Measurements from ENCODE around the gene INPP5A.

The INPP5A gene

GRCh38 chr10:132776821-132777220, 239.2 kb downstream of the INPP5A start:
- TF ChIP-seq, protein P1, sequence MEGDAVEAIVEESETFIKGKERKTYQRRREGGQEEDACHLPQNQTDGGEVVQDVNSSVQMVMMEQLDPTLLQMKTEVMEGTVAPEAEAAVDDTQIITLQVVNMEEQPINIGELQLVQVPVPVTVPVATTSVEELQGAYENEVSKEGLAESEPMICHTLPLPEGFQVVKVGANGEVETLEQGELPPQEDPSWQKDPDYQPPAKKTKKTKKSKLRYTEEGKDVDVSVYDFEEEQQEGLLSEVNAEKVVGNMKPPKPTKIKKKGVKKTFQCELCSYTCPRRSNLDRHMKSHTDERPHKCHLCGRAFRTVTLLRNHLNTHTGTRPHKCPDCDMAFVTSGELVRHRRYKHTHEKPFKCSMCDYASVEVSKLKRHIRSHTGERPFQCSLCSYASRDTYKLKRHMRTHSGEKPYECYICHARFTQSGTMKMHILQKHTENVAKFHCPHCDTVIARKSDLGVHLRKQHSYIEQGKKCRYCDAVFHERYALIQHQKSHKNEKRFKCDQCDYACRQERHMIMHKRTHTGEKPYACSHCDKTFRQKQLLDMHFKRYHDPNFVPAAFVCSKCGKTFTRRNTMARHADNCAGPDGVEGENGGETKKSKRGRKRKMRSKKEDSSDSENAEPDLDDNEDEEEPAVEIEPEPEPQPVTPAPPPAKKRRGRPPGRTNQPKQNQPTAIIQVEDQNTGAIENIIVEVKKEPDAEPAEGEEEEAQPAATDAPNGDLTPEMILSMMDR (IDR thresholded peaks at IDR 0.05; ENCODE audit: low read depth, low read length, poor library complexity, severe bottlenecking): no peak
- no peak for TF ChIP-seq EZH2phosphoT487 (IDR thresholded peaks at IDR 0.05; ENCODE audit: borderline replicate concordance, low read length)
- Histone ChIP-seq H3K79me2 (ENCODE audit: control insufficient read depth, low read length) (no peaks in the 10 kb centered on the region), H3K4me1 (ENCODE audit: control insufficient read depth, low read length) (no peaks in the 10 kb centered on the region), H3F3A (ENCODE audit: control insufficient read depth, insufficient read depth) (no peaks in the 10 kb centered on the region; the same call in 1 of the 2 replicates), H3K9me2 (replicated peaks; ENCODE audit: control insufficient read depth, low read length) (no peaks in the 10 kb centered on the region), H3K27ac (ENCODE audit: low read depth, low read length) (no peak overlapping the region), H4K20me1 (ENCODE audit: control insufficient read depth, insufficient read depth, low read depth, low read length) (no peaks in the 10 kb centered on the region), H3K4me2 (ENCODE audit: low read length) (no peak overlapping the region), H3K4me3 (ENCODE audit: low read length) (no peak overlapping the region), H3K27me3 (ENCODE audit: control insufficient read depth, low read length) (no peaks in the 10 kb centered on the region), H3K36me3 (ENCODE audit: control insufficient read depth, low read length) (no peaks in the 10 kb centered on the region), H3K9me3 (ENCODE audit: control insufficient read depth, insufficient read depth, low read length) (peaks cover 20% of the 10 kb centered on the region; the same call in 1 of the 2 replicates)

GRCh38 chr10:132777441-132777840, 239.9 kb downstream of the INPP5A start:
- H3K79me2 ChIP-seq (ENCODE audit: control insufficient read depth, low read length): no peaks in the 10 kb centered on the region
- no peak for TF ChIP-seq EZH2phosphoT487 (IDR thresholded peaks at IDR 0.05; ENCODE audit: borderline replicate concordance, low read length)
- TF ChIP-seq, protein P1 (IDR thresholded peaks at IDR 0.05; ENCODE audit: low read depth, low read length, poor library complexity, severe bottlenecking): no peak
- H3K36me3 ChIP-seq (ENCODE audit: control insufficient read depth, low read length): no peaks in the 10 kb centered on the region
- H3K27ac ChIP-seq (ENCODE audit: low read depth, low read length): no peak overlapping the region
- no peak overlapping the region for H3K4me3 ChIP-seq (ENCODE audit: low read length)
- H3F3A ChIP-seq (ENCODE audit: control insufficient read depth, insufficient read depth): no peaks in the 10 kb centered on the region; the same call in 1 of the 2 replicates
- H3K9me3 ChIP-seq (ENCODE audit: control insufficient read depth, insufficient read depth, low read length): peaks cover 20% of the 10 kb centered on the region; the same call in 1 of the 2 replicates
- H3K27me3 ChIP-seq (ENCODE audit: control insufficient read depth, low read length): no peaks in the 10 kb centered on the region
- H3K4me1 ChIP-seq (ENCODE audit: control insufficient read depth, low read length): no peaks in the 10 kb centered on the region
- H4K20me1 ChIP-seq (ENCODE audit: control insufficient read depth, insufficient read depth, low read depth, low read length): no peaks in the 10 kb centered on the region
- no peaks in the 10 kb centered on the region for H3K9me2 ChIP-seq (replicated peaks; ENCODE audit: control insufficient read depth, low read length)
- H3K4me2 ChIP-seq (ENCODE audit: low read length): no peak overlapping the region

DNA sequence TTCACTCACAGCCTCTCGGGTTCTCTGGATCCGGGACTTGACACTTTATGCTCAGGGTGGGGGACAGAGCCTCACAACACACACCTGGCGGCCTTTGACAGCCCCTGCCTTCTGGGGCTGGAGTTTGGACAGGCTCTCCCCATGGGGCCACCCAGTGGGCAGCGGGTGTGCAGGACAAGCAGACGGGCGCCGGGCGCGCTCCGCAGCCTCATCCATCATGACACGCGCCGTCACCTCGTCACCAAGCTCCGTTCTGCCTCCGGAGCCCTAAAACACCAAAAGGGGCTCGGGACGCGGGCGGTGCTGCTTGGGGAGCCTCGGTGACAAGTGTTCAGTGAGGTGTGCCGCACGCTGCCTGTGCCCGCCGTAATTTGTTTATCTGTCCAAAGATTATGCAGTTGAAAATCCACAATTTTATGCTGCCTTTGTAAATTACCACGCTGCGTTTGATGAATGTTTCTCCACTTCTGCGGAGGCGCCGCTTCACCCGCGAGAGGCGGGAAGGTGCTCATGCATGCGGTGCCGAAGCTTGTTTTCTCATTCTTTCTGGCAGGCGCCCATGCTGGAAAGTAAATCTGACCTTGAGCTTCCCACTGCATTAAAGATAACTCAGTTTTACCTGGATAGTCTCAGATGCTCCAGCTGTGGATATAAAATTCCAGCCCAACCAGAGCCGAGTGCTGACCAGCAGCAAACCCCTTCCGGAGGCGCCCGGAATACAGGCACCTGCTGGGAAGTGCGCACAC, 242.1 kb downstream of the INPP5A start:
- no peak overlapping the region for H3K4me3 ChIP-seq (ENCODE audit: low read length)
- no peaks in the 10 kb centered on the region for H4K20me1 ChIP-seq (ENCODE audit: control insufficient read depth, insufficient read depth, low read depth, low read length)
- peaks cover 10% of the 10 kb centered on the region; the same call in 1 of the 2 replicates for H3K9me3 ChIP-seq (ENCODE audit: control insufficient read depth, insufficient read depth, low read length)
- no peaks in the 10 kb centered on the region for H3K9me2 ChIP-seq (replicated peaks; ENCODE audit: control insufficient read depth, low read length)
- H3K4me2 ChIP-seq (ENCODE audit: low read length): no peak overlapping the region
- TF ChIP-seq, protein P1 (IDR thresholded peaks at IDR 0.05; ENCODE audit: low read depth, low read length, poor library complexity, severe bottlenecking): no peak
- no peak for TF ChIP-seq EZH2phosphoT487 (IDR thresholded peaks at IDR 0.05; ENCODE audit: borderline replicate concordance, low read length)
- H3K4me1 ChIP-seq (ENCODE audit: control insufficient read depth, low read length): no peaks in the 10 kb centered on the region
- no peaks in the 10 kb centered on the region for H3K27me3 ChIP-seq (ENCODE audit: control insufficient read depth, low read length)
- H3K36me3 ChIP-seq (ENCODE audit: control insufficient read depth, low read length): no peaks in the 10 kb centered on the region
- no peaks in the 10 kb centered on the region for H3F3A ChIP-seq (ENCODE audit: control insufficient read depth, insufficient read depth)
- H3K27ac ChIP-seq (ENCODE audit: low read depth, low read length): no peak overlapping the region
- H3K79me2 ChIP-seq (ENCODE audit: control insufficient read depth, low read length): no peaks in the 10 kb centered on the region

Data from DOHH2 (cell line).